Mesenchymal stem cell (in vitro differentiated cells and primary cell): ENCODE results near the gene NAPSA.

Experiments
- DNase-seq: peaks from one replicate; pipeline ENCODE4 v3.0.0-alpha.2; 2013
- H2AFZ ChIP-seq: one replicate; pipeline ENCODE4 v1.6.1; 2013; ENCODE audit warnings: low read depth, mild to moderate bottlenecking, control low read depth, inconsistent platforms, low read length, moderate library complexity
- H2AK5ac ChIP-seq: 2 replicates; pipeline ENCODE4 v1.6.1; 2013; ENCODE audit warnings: low read length, moderate library complexity, mild to moderate bottlenecking, inconsistent platforms; ENCODE audit not compliant: severe bottlenecking
- H2BK120ac ChIP-seq: one replicate; pipeline ENCODE4 v1.6.1; 2013; ENCODE audit warnings: low read depth, mild to moderate bottlenecking, inconsistent platforms, low read length, moderate library complexity
- H2BK12ac ChIP-seq, 2 experiments: one replicate each; pipeline ENCODE4 v1.6.1; 2013; ENCODE audit warnings: inconsistent platforms in 2 of 2, low read length in 2 of 2, mild to moderate bottlenecking in 2 of 2, moderate library complexity in 2 of 2, control low read depth in 1 of 2
- H2BK15ac ChIP-seq: one replicate; pipeline ENCODE4 v1.6.1; 2013; ENCODE audit warnings: mild to moderate bottlenecking, low read depth, inconsistent platforms; ENCODE audit not compliant: poor library complexity, severe bottlenecking
- H2BK5ac ChIP-seq: 2 replicates; pipeline ENCODE4 v1.6.1; 2013; ENCODE audit warnings: low read depth, mild to moderate bottlenecking, low read length, control low read depth, inconsistent platforms; ENCODE audit not compliant: poor library complexity, severe bottlenecking
- H3K14ac ChIP-seq, 2 experiments: one replicate each; pipeline ENCODE4 v1.6.1; 2013; ENCODE audit warnings: inconsistent platforms in 2 of 2, low read length in 2 of 2, control low read depth in 1 of 2, mild to moderate bottlenecking in 1 of 2, moderate library complexity in 1 of 2
- H3K18ac ChIP-seq, 2 experiments: one replicate each; pipeline ENCODE4 v1.6.1; 2013; ENCODE audit warnings: inconsistent platforms in 2 of 2, low read length in 2 of 2, control low read depth in 1 of 2, low read depth in 1 of 2, mild to moderate bottlenecking in 1 of 2
- H3K23ac ChIP-seq, 2 experiments: one replicate each; pipeline ENCODE4 v1.6.1; 2013; ENCODE audit warnings: inconsistent platforms in 2 of 2, low read length in 2 of 2, mild to moderate bottlenecking in 2 of 2, moderate library complexity in 2 of 2, control low read depth in 1 of 2
- H3K27ac ChIP-seq: 2 replicates; pipeline ENCODE4 v1.5.1; 2013; ENCODE audit warnings: mild to moderate bottlenecking, moderate library complexity, low read length, control low read depth, inconsistent platforms; ENCODE audit not compliant: poor library complexity, severe bottlenecking
- H3K27me3 ChIP-seq, 2 experiments: 2 replicates each; pipeline versions ENCODE4 v1.6.1 to v1.7.0; 2013; ENCODE audit warnings: low read length in 2 of 2, mild to moderate bottlenecking in 2 of 2, moderate library complexity in 2 of 2, control low read depth in 1 of 2, inconsistent platforms in 1 of 2; ENCODE audit not compliant: control insufficient read depth in 1 of 2, insufficient read depth in 1 of 2
- H3K36me3 ChIP-seq, 2 experiments: 2 replicates each; pipeline versions ENCODE4 v1.6.1 to v1.7.0; 2013; ENCODE audit warnings: low read length in 2 of 2, control low read depth in 1 of 2, inconsistent platforms in 1 of 2, low read depth in 1 of 2, mild to moderate bottlenecking in 1 of 2; ENCODE audit not compliant: insufficient read depth in 2 of 2, control insufficient read depth in 1 of 2
- H3K4ac ChIP-seq, 2 experiments: one replicate each; pipeline ENCODE4 v1.6.1; 2013; ENCODE audit warnings: inconsistent platforms in 2 of 2, low read length in 2 of 2, mild to moderate bottlenecking in 2 of 2, moderate library complexity in 2 of 2, control low read depth in 1 of 2, low read depth in 1 of 2
- H3K4me1 ChIP-seq: 2 replicates; pipeline ENCODE4 v1.6.1; 2013; ENCODE audit warnings: low read depth, low read length, control low read depth; ENCODE audit not compliant: control insufficient read depth, insufficient read depth
- H3K4me2 ChIP-seq: 2 replicates; pipeline ENCODE4 v1.6.1; 2013; ENCODE audit warnings: low read length, mild to moderate bottlenecking, inconsistent platforms; ENCODE audit not compliant: poor library complexity, severe bottlenecking
- H3K4me3 ChIP-seq, 2 experiments: 2 replicates each; pipeline versions ENCODE4 v1.5.1 to v1.7.0; 2013; ENCODE audit warnings: low read length in 2 of 2, mild to moderate bottlenecking in 2 of 2, control low read depth in 1 of 2, low read depth in 1 of 2; ENCODE audit not compliant: insufficient read depth in 1 of 2
- H3K79me1 ChIP-seq: replicated peaks from 2 replicates; pipeline ENCODE4 v1.6.1; 2013; ENCODE audit warnings: mild to moderate bottlenecking, control low read depth, low read length, inconsistent platforms; ENCODE audit not compliant: poor library complexity, severe bottlenecking
- H3K9ac ChIP-seq: 2 replicates; pipeline ENCODE4 v1.7.0; 2013; ENCODE audit warnings: mild to moderate bottlenecking, low read length, moderate library complexity
- H3K9me3 ChIP-seq: 2 replicates; pipeline ENCODE4 v1.7.0; 2013; ENCODE audit warnings: mild to moderate bottlenecking, low read length; ENCODE audit not compliant: control insufficient read depth
- H4K8ac ChIP-seq: one replicate; pipeline ENCODE4 v1.6.1; 2013; ENCODE audit warnings: inconsistent platforms, mild to moderate bottlenecking, low read length, moderate library complexity
- H4K91ac ChIP-seq: one replicate; pipeline ENCODE4 v1.6.1; 2013; ENCODE audit warnings: mild to moderate bottlenecking, low read length, inconsistent platforms
- WGBS: methylation state at CpG from one replicate; pipeline ENCODE4 v1.1.7; 2013; ENCODE audit warnings: mixed read lengths; 5-methylcytosine and 5-hydroxymethylcytosine counted together

The NAPSA gene

DNA sequence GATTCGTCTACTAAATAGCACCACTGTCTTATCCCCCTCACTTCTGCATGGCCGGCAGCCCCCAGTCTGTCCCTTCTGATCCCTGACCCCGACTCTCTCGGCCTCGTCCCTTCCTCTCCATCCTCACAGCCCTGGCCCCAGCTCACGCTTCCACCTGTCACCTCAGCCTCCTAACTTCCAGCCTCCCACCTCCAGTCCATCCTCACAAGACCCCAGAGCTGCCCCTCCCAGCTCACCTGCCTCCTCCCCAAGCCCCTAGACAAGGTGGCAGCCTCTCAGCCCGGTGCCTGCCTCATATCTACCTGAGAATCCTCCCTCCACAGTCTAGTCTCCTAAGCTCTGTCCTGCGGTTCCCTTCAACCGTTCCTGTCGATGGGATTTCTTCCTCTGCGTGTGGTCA lies 46.3 kb downstream of the NAPSA start:
- Histone ChIP-seq H3K23ac (no peak overlapping the region), H4K91ac (no peak overlapping the region), H3K36me3 (no peaks in the 10 kb centered on the region), H3K18ac (no peak overlapping the region), H2BK15ac (no peak overlapping the region), H2BK5ac (no peak overlapping the region), H3K4ac (no peak overlapping the region), H2BK12ac (no peak overlapping the region), H3K4me3 (no peak overlapping the region), H3K9ac (no peak overlapping the region), H3K4me2 (no peak overlapping the region), H2BK120ac (no peak overlapping the region), H3K79me1 (no peaks in the 10 kb centered on the region), H3K9me3 (no peaks in the 10 kb centered on the region), H4K8ac (no peak overlapping the region), H2AFZ (no peak overlapping the region), H2AK5ac (no peak overlapping the region), H3K27me3 (peaks cover 16 to 24% of the 10 kb centered on the region in 2 experiments), H3K27ac (no peak overlapping the region), H3K14ac (no peak overlapping the region), H3K4me1 (no peaks in the 10 kb centered on the region)
- 79% methylated on average over 11 of the region's 11 CpGs for WGBS
- DNase-seq: no peak

DNA sequence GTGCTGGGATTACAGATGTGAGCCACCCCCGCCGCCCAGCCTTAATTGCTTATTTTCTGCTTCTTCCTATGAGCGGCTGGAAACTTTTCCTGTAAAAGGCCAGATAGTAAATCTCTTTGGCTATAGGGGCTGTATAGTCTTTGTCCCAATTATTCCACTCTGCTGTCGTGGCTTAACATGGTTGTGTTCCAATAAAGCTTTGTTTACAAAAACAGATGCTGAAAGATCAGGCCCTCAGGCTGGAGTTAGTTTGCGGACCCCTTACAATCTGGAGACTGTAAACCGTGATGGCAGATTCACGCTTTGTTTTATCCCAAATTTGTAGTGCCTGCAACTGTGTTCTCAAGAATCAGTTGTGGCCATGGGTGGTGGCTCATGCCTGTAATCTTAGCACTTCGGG lies 47.0 kb downstream of the NAPSA start:
- Histone ChIP-seq H2AFZ (no peak overlapping the region), H4K91ac (no peak overlapping the region), H3K4ac (no peak overlapping the region), H2BK15ac (no peak overlapping the region), H3K4me3 (no peak overlapping the region), H3K79me1 (no peaks in the 10 kb centered on the region), H4K8ac (no peak overlapping the region), H3K36me3 (no peaks in the 10 kb centered on the region), H3K4me2 (no peak overlapping the region), H2BK5ac (no peak overlapping the region), H2AK5ac (no peak overlapping the region), H3K27me3 (peaks cover 23 to 32% of the 10 kb centered on the region in 2 experiments), H3K4me1 (no peaks in the 10 kb centered on the region), H2BK120ac (no peak overlapping the region), H3K9ac (no peak overlapping the region), H2BK12ac (no peak overlapping the region), H3K23ac (no peak overlapping the region), H3K18ac (no peak overlapping the region), H3K9me3 (no peaks in the 10 kb centered on the region), H3K14ac (no peak overlapping the region), H3K27ac (no peak overlapping the region)
- no peak for DNase-seq
- 80% methylated on average over 8 of the region's 8 CpGs for WGBS

GRCh38 chr19:50317115-50317514 lies 48.3 kb downstream of the NAPSA start:
- H3K79me1 ChIP-seq: no peaks in the 10 kb centered on the region
- H3K9me3 ChIP-seq: no peaks in the 10 kb centered on the region
- H3K4me3 ChIP-seq: no peak overlapping the region
- no peaks in the 10 kb centered on the region for H3K36me3 ChIP-seq
- H2BK15ac ChIP-seq: no peak overlapping the region
- no peak overlapping the region for H4K91ac ChIP-seq
- no peak overlapping the region for H2AK5ac ChIP-seq
- no peak overlapping the region for H2BK120ac ChIP-seq
- no peak overlapping the region for H3K23ac ChIP-seq
- no peak overlapping the region for H3K27ac ChIP-seq
- no peak overlapping the region for H3K4ac ChIP-seq
- no peaks in the 10 kb centered on the region for H3K4me1 ChIP-seq
- no peak overlapping the region for H4K8ac ChIP-seq
- H2BK12ac ChIP-seq: no peak overlapping the region
- H3K18ac ChIP-seq: no peak overlapping the region
- H3K9ac ChIP-seq: no peak overlapping the region
- peaks cover 34 to 43% of the 10 kb centered on the region in 2 experiments for H3K27me3 ChIP-seq
- 81% methylated on average over 4 of the region's 4 CpGs for WGBS
- no peak overlapping the region for H2AFZ ChIP-seq
- no peak for DNase-seq
- H3K4me2 ChIP-seq: no peak overlapping the region
- no peak overlapping the region for H2BK5ac ChIP-seq
- no peak overlapping the region for H3K14ac ChIP-seq

GRCh38 chr19:50315773-50316448 lies 49.5 kb downstream of the NAPSA start:
- no peaks in the 10 kb centered on the region for H3K36me3 ChIP-seq
- no peak for DNase-seq
- no peak overlapping the region for H2BK12ac ChIP-seq
- H2BK120ac ChIP-seq: no peak overlapping the region
- H2AK5ac ChIP-seq: no peak overlapping the region
- no peak overlapping the region for H3K14ac ChIP-seq
- no peak overlapping the region for H3K4me2 ChIP-seq
- H4K8ac ChIP-seq: no peak overlapping the region
- H3K4me1 ChIP-seq: no peaks in the 10 kb centered on the region
- H3K79me1 ChIP-seq: no peaks in the 10 kb centered on the region
- peaks cover 38 to 52% of the 10 kb centered on the region in 2 experiments for H3K27me3 ChIP-seq
- H3K4ac ChIP-seq: no peak overlapping the region
- H3K9ac ChIP-seq: no peak overlapping the region
- 5% methylated on average over 13 of the region's 18 CpGs for WGBS
- no peaks in the 10 kb centered on the region for H3K9me3 ChIP-seq
- H2AFZ ChIP-seq: no peak overlapping the region
- no peak overlapping the region for H3K23ac ChIP-seq
- H2BK5ac ChIP-seq: no peak overlapping the region
- no peak overlapping the region for H4K91ac ChIP-seq
- H3K18ac ChIP-seq: no peak overlapping the region
- no peak overlapping the region for H3K4me3 ChIP-seq
- H3K27ac ChIP-seq: no peak overlapping the region
- H2BK15ac ChIP-seq: no peak overlapping the region
